ENCODE results near the gene SOX6. TPM values are rescaled to one million over a fixed set of nuclear protein-coding genes. Genes with fewer than 3 reads are reported as not detected.

SOX6 gene
- total RNA-seq, 3 donors from 2014 or later = 2.0 to 8.0 (median 7.9) TPM

- DNase-seq (ENCODE audit: low spot score in 2 of 2) = no peak
- H3K9me3 ChIP-seq = no peaks in the 10 kb centered on the region
- H3K27ac ChIP-seq = no peak overlapping the region
- H3K4me3 ChIP-seq = no peak overlapping the region
- no peak for TF ChIP-seq POLR2AphosphoS5 (IDR thresholded peaks at IDR 0.05)
- no peak for TF ChIP-seq POLR2A (IDR thresholded peaks at IDR 0.05)
- no peak for TF ChIP-seq CTCF (IDR thresholded peaks at IDR 0.05)
- intact Hi-C loops (cut with DNase I; ENCODE audit: low total_unique reads) = no loop called here
- no peaks in the 10 kb centered on the region for H3K27me3 ChIP-seq
- H3K36me3 ChIP-seq = no peaks in the 10 kb centered on the region
- no peaks in the 10 kb centered on the region for H3K4me1 ChIP-seq
Measured at GRCh38 chr11:16335236-16335962, 20.9 kb downstream of the SOX6 start.

GRCh38 chr11:16326679-16327297 is 29.6 kb downstream of the SOX6 start:
- H3K27me3 ChIP-seq = no peaks in the 10 kb centered on the region
- no peaks in the 10 kb centered on the region for H3K36me3 ChIP-seq
- H3K9me3 ChIP-seq = no peaks in the 10 kb centered on the region
- H3K4me3 ChIP-seq = no peak overlapping the region
- no peak for DNase-seq (ENCODE audit: low spot score in 2 of 2)
- H3K4me1 ChIP-seq = no peaks in the 10 kb centered on the region
- H3K27ac ChIP-seq = no peak overlapping the region
- TF ChIP-seq POLR2A (IDR thresholded peaks at IDR 0.05) = no peak
- no peak for TF ChIP-seq CTCF (IDR thresholded peaks at IDR 0.05)
- TF ChIP-seq POLR2AphosphoS5 (IDR thresholded peaks at IDR 0.05) = no peak
- intact Hi-C loops (cut with DNase I; ENCODE audit: low total_unique reads) = no loop called here

- Histone ChIP-seq H3K9me3 (no peaks in the 10 kb centered on the region), H3K36me3 (no peaks in the 10 kb centered on the region), H3K27me3 (no peaks in the 10 kb centered on the region), H3K27ac (no peak overlapping the region), H3K4me3 (no peak overlapping the region), H3K4me1 (no peaks in the 10 kb centered on the region)
- DNase-seq (ENCODE audit: low spot score in 2 of 2) = no peak
- intact Hi-C loops (cut with DNase I; ENCODE audit: low total_unique reads) = no loop called here
- TF ChIP-seq CTCF (IDR thresholded peaks at IDR 0.05) = no peak
- TF ChIP-seq POLR2AphosphoS5 (IDR thresholded peaks at IDR 0.05) = no peak
- no peak for TF ChIP-seq POLR2A (IDR thresholded peaks at IDR 0.05)
Measured at GRCh38 chr11:16322190-16322589, 34.2 kb downstream of the SOX6 start.

- Histone ChIP-seq H3K27ac (no peak overlapping the region), H3K9me3 (no peaks in the 10 kb centered on the region), H3K36me3 (no peaks in the 10 kb centered on the region), H3K4me1 (no peaks in the 10 kb centered on the region), H3K27me3 (no peaks in the 10 kb centered on the region), H3K4me3 (no peak overlapping the region)
- no peak for TF ChIP-seq POLR2AphosphoS5 (IDR thresholded peaks at IDR 0.05)
- no peak for TF ChIP-seq CTCF (IDR thresholded peaks at IDR 0.05)
- TF ChIP-seq POLR2A (IDR thresholded peaks at IDR 0.05) = no peak
- DNase-seq (ENCODE audit: low spot score in 2 of 2) = no peak
- intact Hi-C loops (cut with DNase I; ENCODE audit: low total_unique reads) = no loop called here
Measured at GRCh38 chr11:16321148-16321547, 35.2 kb downstream of the SOX6 start.

- no peaks in the 10 kb centered on the region for H3K27me3 ChIP-seq
- TF ChIP-seq POLR2AphosphoS5 (IDR thresholded peaks at IDR 0.05) (no peak), CTCF (IDR thresholded peaks at IDR 0.05) (no peak), POLR2A (IDR thresholded peaks at IDR 0.05) (no peak)
- intact Hi-C loops (cut with DNase I; ENCODE audit: low total_unique reads) = no loop called here
Measured at GRCh38 chr11:16318320-16318719, 38.0 kb downstream of the SOX6 start.

More at GRCh38 chr11:16318320-16318719, 38.0 kb downstream of the SOX6 start:
- H3K36me3 ChIP-seq = no peaks in the 10 kb centered on the region
- H3K4me3 ChIP-seq = no peak overlapping the region
- no peak for DNase-seq (ENCODE audit: low spot score in 2 of 2)
- H3K9me3 ChIP-seq = no peaks in the 10 kb centered on the region
- no peaks in the 10 kb centered on the region for H3K4me1 ChIP-seq
- H3K27ac ChIP-seq = no peak overlapping the region
